SK-N-SH (cell line): ENCODE measurements around the gene ARHGEF25. TPM values are rescaled to one million over a fixed set of nuclear protein-coding genes. Genes with fewer than 3 reads are reported as not detected.

ENCODE experiments used
- CTCF ChIA-PET: fragments of 300-600, 350-600 bp; formaldehyde crosslinking; extraction: SDS; loops from one replicate; lab custom pipeline; 2021; lab: Yijun Ruan, JAX
- POLR2A ChIA-PET: fragments of 350-600 bp; sonication (Branson Sonifier 250); formaldehyde crosslinking; extraction: SDS; loops from one replicate; lab custom pipeline; 2020; ENCODE audit warnings: antibody characterized with exemption, inconsistent platforms; lab: Yijun Ruan, JAX
- DNase-seq: peaks from one replicate; pipeline ENCODE4 v3.0.0; 2012
- H2AFZ ChIP-seq: fragments of 200-600 bp; sonication (generic); 2 replicates; pipeline ENCODE4 v1.8.1; 2016; ENCODE audit warnings: antibody characterized with exemption, mild to moderate bottlenecking, low read depth
- H3F3A ChIP-seq: fragments of 200-600 bp; sonication (generic); replicated peaks from 2 replicates; pipeline ENCODE3; 2016; ENCODE audit warnings: antibody characterized with exemption, mild to moderate bottlenecking; ENCODE audit not compliant: insufficient read depth
- H3K27ac ChIP-seq, 2 experiments: fragments of 200-500 bp in 1 of 2; fragments of 200-600 bp in 1 of 2; sonication (Bioruptor generic) in 1 of 2; sonication (generic), shearing (Covaris generic) in 1 of 2; 2 replicates each; pipeline versions ENCODE4 v1.5.1 to v1.6.1; 2014 to 2016; ENCODE audit warnings: low read depth in 2 of 2, inconsistent platforms in 1 of 2, low read length in 1 of 2, mild to moderate bottlenecking in 1 of 2, mixed read lengths in 1 of 2
- H3K27me3 ChIP-seq: fragments of 200-600 bp; sonication (generic), shearing (Covaris generic); 2 replicates; pipeline ENCODE4 v1.6.1; 2016; ENCODE audit warnings: mixed run types; ENCODE audit not compliant: insufficient read depth
- H3K36me3 ChIP-seq, 2 experiments: fragments of 200-500 bp in 1 of 2; fragments of 200-600 bp in 1 of 2; sonication (Bioruptor generic) in 1 of 2; sonication (generic) in 1 of 2; replicated peaks in 1 of 2; 2 replicates each; pipeline versions ENCODE3 to v1.5.1; 2014 to 2016; ENCODE audit warnings: low read length in 1 of 2, mild to moderate bottlenecking in 1 of 2; ENCODE audit not compliant: insufficient read depth in 2 of 2, control insufficient read depth in 1 of 2
- H3K4me1 ChIP-seq, 2 experiments: fragments of 200-500 bp in 1 of 2; fragments of 200-600 bp in 1 of 2; sonication (Bioruptor generic) in 1 of 2; sonication (generic), shearing (Covaris generic) in 1 of 2; 2 replicates each; pipeline versions ENCODE4 v1.5.1 to v1.6.1; 2014 to 2016; ENCODE audit warnings: low read depth in 1 of 2, low read length in 1 of 2, mixed run types in 1 of 2; ENCODE audit not compliant: insufficient read depth in 2 of 2, control insufficient read depth in 1 of 2
- H3K4me2 ChIP-seq: fragments of 200-600 bp; sonication (generic), shearing (Covaris generic); 2 replicates; pipeline ENCODE4 v1.6.1; 2017; ENCODE audit warnings: mixed run types
- H3K4me3 ChIP-seq, 2 experiments: fragments of 200-500 bp in 1 of 2; fragments of 200-600 bp in 1 of 2; sonication (Bioruptor generic) in 1 of 2; sonication (generic), shearing (Covaris generic) in 1 of 2; 2 replicates each; pipeline versions ENCODE4 v1.5.1 to v1.8.1; 2014 to 2016; ENCODE audit warnings: low read depth in 2 of 2, inconsistent platforms in 1 of 2, low read length in 1 of 2, mild to moderate bottlenecking in 1 of 2, mixed read lengths in 1 of 2, moderate library complexity in 1 of 2
- H3K79me2 ChIP-seq: fragments of 200-600 bp; sonication (generic); 2 replicates; pipeline ENCODE4 v1.8.1; 2017; ENCODE audit warnings: mild to moderate bottlenecking; ENCODE audit not compliant: insufficient read depth
- H3K9ac ChIP-seq: fragments of 200-600 bp; sonication (generic); 2 replicates; pipeline ENCODE4 v1.6.1; 2017; ENCODE audit warnings: mixed run types
- H3K9me2 ChIP-seq: fragments of 200-600 bp; sonication (generic); 2 replicates; pipeline ENCODE4 v1.6.1; 2017; ENCODE audit warnings: mixed run types
- H3K9me3 ChIP-seq: fragments of 200-600 bp; sonication (generic); 2 replicates; pipeline ENCODE4 v1.6.1; 2017; ENCODE audit warnings: mixed run types, mild to moderate bottlenecking, moderate library complexity
- H4K20me1 ChIP-seq: fragments of 200-600 bp; sonication (generic); 2 replicates; pipeline ENCODE4 v1.6.1; 2017; ENCODE audit warnings: mild to moderate bottlenecking, mixed run types; ENCODE audit not compliant: insufficient read depth
- CHD2 ChIP-seq: fragments of 150-350 bp; IDR thresholded peaks from 2 replicates; pipeline ENCODE4 v1.6.1; 2018; ENCODE audit warnings: low read length; ENCODE audit not compliant: partially characterized antibody
- ELF1 ChIP-seq: IDR thresholded peaks from 2 replicates; pipeline ENCODE4 v1.4.0; 2012
- FOSL2 ChIP-seq: IDR thresholded peaks from 2 replicates; pipeline ENCODE4 v1.4.0; 2012; ENCODE audit warnings: low read depth, mild to moderate bottlenecking, moderate library complexity, borderline replicate concordance
- FOXJ3 ChIP-seq: sonication (generic); formaldehyde crosslinking; IDR thresholded peaks from 2 replicates; pipeline ENCODE4 v1.5.1; 2020; ENCODE audit warnings: mild to moderate bottlenecking, missing genetic modification reagents
- JUND ChIP-seq: IDR thresholded peaks from 2 replicates; pipeline ENCODE4 v1.4.0; 2012
- MEF2A ChIP-seq: IDR thresholded peaks from 2 replicates; pipeline ENCODE4 v1.4.0; 2012; ENCODE audit warnings: low read depth, borderline replicate concordance
- MXI1 ChIP-seq: IDR thresholded peaks from 2 replicates; pipeline ENCODE4 v1.6.1; 2012; ENCODE audit warnings: mild to moderate bottlenecking, low read depth, low read length, improper control_type of control experiment
- RAD21 ChIP-seq: IDR thresholded peaks from 2 replicates; pipeline ENCODE4 v1.6.1; 2012; ENCODE audit warnings: mild to moderate bottlenecking, low read length
- RFX5 ChIP-seq: IDR thresholded peaks from 2 replicates; pipeline ENCODE4 v1.6.1; 2012; ENCODE audit warnings: mild to moderate bottlenecking, improper control_type of control experiment, low read length
- SMC3 ChIP-seq: IDR thresholded peaks from 2 replicates; pipeline ENCODE4 v1.6.1; 2012; ENCODE audit warnings: low read depth, low read length, improper control_type of control experiment
- TEAD4 ChIP-seq: IDR thresholded peaks from 2 replicates; pipeline ENCODE4 v1.4.0; 2012; ENCODE audit warnings: mild to moderate bottlenecking, borderline replicate concordance; ENCODE audit not compliant: insufficient read depth
- WGBS: methylation state at CpG from one replicate; pipeline ENCODE4 v1.1.6; 2017; ENCODE audit warnings: low lambda C conversion rate; 5-methylcytosine and 5-hydroxymethylcytosine counted together
- polyA plus RNA-seq, 3 experiments: library from polyadenylated mRNA; depleted of rRNA; stranded (reverse); fragments of >200 nt; gene quantifications; 2 replicates each; pipeline ENCODE4 v1.2.3, GENCODE V29; 2012
- TF ChIP-seq, protein P1 (sequence below): fragments of 200-600 bp; sonication (generic); IDR thresholded peaks from 2 replicates; pipeline ENCODE4 v1.6.1; 2017; ENCODE audit warnings: antibody characterized with exemption, mild to moderate bottlenecking, moderate library complexity
- TF ChIP-seq, protein P2 (sequence below): IDR thresholded peaks from 2 replicates; pipeline ENCODE4 v1.6.1; 2012; ENCODE audit warnings: mild to moderate bottlenecking, low read depth, low read length, moderate library complexity
- TF ChIP-seq, protein P3 (sequence below): fragments of 150-350 bp; IDR thresholded peaks from 2 replicates; pipeline ENCODE4 v1.6.1; 2016; ENCODE audit warnings: mild to moderate bottlenecking, low read depth, low read length

Gene ARHGEF25
- polyA plus RNA-seq, 1 of the 3 experiments (the other 2 are of a cell fraction): 48.1 TPM

DNA sequence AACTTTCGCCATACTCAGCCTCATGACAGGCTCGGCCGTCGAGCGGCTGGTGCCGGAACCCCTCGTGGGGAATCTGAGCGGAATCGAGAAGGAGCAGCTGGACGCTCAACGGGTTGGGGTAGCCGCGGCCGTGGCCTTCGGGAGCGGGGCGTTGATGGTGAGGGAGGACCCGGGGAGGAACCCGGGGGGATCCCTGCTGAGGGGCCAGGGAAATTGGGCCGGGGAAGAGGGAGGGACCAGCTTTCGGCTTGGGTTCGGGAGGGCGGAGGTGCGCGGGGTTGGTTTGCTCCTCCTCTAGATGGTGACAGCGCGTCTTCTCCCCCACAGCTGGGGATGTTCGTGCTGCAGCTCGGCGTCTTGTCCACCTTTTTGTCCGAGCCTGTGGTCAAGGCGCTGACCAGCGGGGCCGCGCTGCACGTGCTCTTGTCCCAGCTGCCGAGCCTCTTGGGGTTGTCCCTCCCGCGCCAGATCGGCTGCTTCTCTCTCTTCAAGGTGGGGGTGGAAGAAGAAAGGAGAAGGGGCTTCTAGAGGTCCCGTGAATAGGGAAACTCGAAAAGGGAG, 9.8 kb downstream of the ARHGEF25 start:
- Histone ChIP-seq H3K4me2 (no peak overlapping the region), H3K4me3 (no peak overlapping the region), H2AFZ (no peak overlapping the region), H3K9me2 (no peaks in the 10 kb centered on the region), H3K27ac (no peak overlapping the region), H3K9ac (no peak overlapping the region), H3K79me2 (no peaks in the 10 kb centered on the region), H3K9me3 (no peaks in the 10 kb centered on the region), H3K4me1 (peaks cover 0 to 7% of the 10 kb centered on the region in 2 experiments; a peak in 1 of 4 replicates), H3K27me3 (no peaks in the 10 kb centered on the region), H4K20me1 (no peaks in the 10 kb centered on the region), H3F3A (peaks cover 4% of the 10 kb centered on the region), H3K36me3 (peaks cover 0 to 8% of the 10 kb centered on the region in 2 experiments)
- CTCF ChIA-PET: interaction anchor here (0.6 to 11.0 kb wide), 19 partner anchors 8 to 382 kb away, joined by 3 to 298 read pairs (median 5); partner anchors contain the start of genes ARHGEF25, B4GALNT1, DTX3 and PIP4K2C
- WGBS: 86% methylated on average over 39 of the region's 42 CpGs
- TF ChIP-seq, protein P1, sequence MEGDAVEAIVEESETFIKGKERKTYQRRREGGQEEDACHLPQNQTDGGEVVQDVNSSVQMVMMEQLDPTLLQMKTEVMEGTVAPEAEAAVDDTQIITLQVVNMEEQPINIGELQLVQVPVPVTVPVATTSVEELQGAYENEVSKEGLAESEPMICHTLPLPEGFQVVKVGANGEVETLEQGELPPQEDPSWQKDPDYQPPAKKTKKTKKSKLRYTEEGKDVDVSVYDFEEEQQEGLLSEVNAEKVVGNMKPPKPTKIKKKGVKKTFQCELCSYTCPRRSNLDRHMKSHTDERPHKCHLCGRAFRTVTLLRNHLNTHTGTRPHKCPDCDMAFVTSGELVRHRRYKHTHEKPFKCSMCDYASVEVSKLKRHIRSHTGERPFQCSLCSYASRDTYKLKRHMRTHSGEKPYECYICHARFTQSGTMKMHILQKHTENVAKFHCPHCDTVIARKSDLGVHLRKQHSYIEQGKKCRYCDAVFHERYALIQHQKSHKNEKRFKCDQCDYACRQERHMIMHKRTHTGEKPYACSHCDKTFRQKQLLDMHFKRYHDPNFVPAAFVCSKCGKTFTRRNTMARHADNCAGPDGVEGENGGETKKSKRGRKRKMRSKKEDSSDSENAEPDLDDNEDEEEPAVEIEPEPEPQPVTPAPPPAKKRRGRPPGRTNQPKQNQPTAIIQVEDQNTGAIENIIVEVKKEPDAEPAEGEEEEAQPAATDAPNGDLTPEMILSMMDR: no peak
- TF ChIP-seq RFX5: no peak
- no peak for TF ChIP-seq CHD2
- no peak for TF ChIP-seq MEF2A
- TF ChIP-seq, protein P2, sequence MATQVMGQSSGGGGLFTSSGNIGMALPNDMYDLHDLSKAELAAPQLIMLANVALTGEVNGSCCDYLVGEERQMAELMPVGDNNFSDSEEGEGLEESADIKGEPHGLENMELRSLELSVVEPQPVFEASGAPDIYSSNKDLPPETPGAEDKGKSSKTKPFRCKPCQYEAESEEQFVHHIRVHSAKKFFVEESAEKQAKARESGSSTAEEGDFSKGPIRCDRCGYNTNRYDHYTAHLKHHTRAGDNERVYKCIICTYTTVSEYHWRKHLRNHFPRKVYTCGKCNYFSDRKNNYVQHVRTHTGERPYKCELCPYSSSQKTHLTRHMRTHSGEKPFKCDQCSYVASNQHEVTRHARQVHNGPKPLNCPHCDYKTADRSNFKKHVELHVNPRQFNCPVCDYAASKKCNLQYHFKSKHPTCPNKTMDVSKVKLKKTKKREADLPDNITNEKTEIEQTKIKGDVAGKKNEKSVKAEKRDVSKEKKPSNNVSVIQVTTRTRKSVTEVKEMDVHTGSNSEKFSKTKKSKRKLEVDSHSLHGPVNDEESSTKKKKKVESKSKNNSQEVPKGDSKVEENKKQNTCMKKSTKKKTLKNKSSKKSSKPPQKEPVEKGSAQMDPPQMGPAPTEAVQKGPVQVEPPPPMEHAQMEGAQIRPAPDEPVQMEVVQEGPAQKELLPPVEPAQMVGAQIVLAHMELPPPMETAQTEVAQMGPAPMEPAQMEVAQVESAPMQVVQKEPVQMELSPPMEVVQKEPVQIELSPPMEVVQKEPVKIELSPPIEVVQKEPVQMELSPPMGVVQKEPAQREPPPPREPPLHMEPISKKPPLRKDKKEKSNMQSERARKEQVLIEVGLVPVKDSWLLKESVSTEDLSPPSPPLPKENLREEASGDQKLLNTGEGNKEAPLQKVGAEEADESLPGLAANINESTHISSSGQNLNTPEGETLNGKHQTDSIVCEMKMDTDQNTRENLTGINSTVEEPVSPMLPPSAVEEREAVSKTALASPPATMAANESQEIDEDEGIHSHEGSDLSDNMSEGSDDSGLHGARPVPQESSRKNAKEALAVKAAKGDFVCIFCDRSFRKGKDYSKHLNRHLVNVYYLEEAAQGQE: no peak
- TF ChIP-seq TEAD4: no peak
- no peak for TF ChIP-seq JUND
- no peak for TF ChIP-seq FOXJ3 (CRISPR knock-in tag)
- TF ChIP-seq SMC3: no peak
- TF ChIP-seq RAD21: no peak
- no peak for TF ChIP-seq MXI1
- no peak for TF ChIP-seq FOSL2
- TF ChIP-seq ELF1: no peak
- TF ChIP-seq, protein P3, sequence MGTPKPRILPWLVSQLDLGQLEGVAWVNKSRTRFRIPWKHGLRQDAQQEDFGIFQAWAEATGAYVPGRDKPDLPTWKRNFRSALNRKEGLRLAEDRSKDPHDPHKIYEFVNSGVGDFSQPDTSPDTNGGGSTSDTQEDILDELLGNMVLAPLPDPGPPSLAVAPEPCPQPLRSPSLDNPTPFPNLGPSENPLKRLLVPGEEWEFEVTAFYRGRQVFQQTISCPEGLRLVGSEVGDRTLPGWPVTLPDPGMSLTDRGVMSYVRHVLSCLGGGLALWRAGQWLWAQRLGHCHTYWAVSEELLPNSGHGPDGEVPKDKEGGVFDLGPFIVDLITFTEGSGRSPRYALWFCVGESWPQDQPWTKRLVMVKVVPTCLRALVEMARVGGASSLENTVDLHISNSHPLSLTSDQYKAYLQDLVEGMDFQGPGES: no peak
- peak; percentile 59 for DNase-seq
- POLR2A ChIA-PET: interaction anchor here (1.0 to 1.9 kb wide), 2 partner anchors 29 to 36 kb away, joined by 3 to 6 read pairs; partner anchors contain the start of gene PIP4K2C
